HL-60 (cell line): ENCODE measurements around the gene OR10C1.

Experiments
- DNase-seq, 2 experiments: peaks; one replicate each; pipeline ENCODE4 v3.0.0-alpha.2; 2010 to 2020; ENCODE audit warnings: low read depth in 1 of 2, low spot score in 1 of 2
- H3K27ac ChIP-seq: fragments of 250-450 bp; sonication (Bioruptor Pico); replicated peaks from 2 replicates; pipeline ENCODE4 v1.5.1; 2020; ENCODE audit warnings: mild to moderate bottlenecking, moderate library complexity
- H3K27me3 ChIP-seq: fragments of 250-450 bp; sonication (Bioruptor Pico); 2 replicates; pipeline ENCODE4 v1.5.1; 2021; ENCODE audit warnings: mild to moderate bottlenecking, moderate library complexity; ENCODE audit not compliant: insufficient read depth, poor library complexity, severe bottlenecking
- H3K4me3 ChIP-seq: replicated peaks from 2 replicates; pipeline ENCODE4 v1.5.1; 2011; ENCODE audit warnings: mild to moderate bottlenecking, control low read depth, low read length; ENCODE audit not compliant: insufficient read depth
- CTCF ChIP-seq: IDR thresholded peaks from one replicate; pipeline ENCODE4 v1.5.1; 2011; ENCODE audit warnings: low read length, control low read depth, inconsistent platforms; ENCODE audit not compliant: insufficient read depth
- GABPA ChIP-seq: IDR thresholded peaks from 2 replicates; pipeline ENCODE4 v1.6.1; 2012; ENCODE audit warnings: low read depth
- POLR2AphosphoS5 ChIP-seq: IDR thresholded peaks from 2 replicates; pipeline ENCODE4 v1.6.1; 2012; ENCODE audit warnings: low read depth
- REST ChIP-seq: IDR thresholded peaks from 2 replicates; pipeline ENCODE4 v1.6.1; 2012; ENCODE audit warnings: low read depth; ENCODE audit not compliant: insufficient replicate concordance
- SPI1 ChIP-seq: IDR thresholded peaks from 2 replicates; pipeline ENCODE4 v1.6.1; 2012; ENCODE audit warnings: low read depth, mild to moderate bottlenecking, borderline replicate concordance

OR10C1 gene

GRCh38 chr6:29478740-29479139 lies 39.6 kb downstream of the OR10C1 start:
- DNase-seq: no peak
- Histone ChIP-seq H3K27ac (no peak overlapping the region), H3K27me3 (no peaks in the 10 kb centered on the region), H3K4me3 (no peak overlapping the region)
- no peak for TF ChIP-seq GABPA
- no peak for TF ChIP-seq SPI1
- no peak for TF ChIP-seq POLR2AphosphoS5

GRCh38 chr6:29479560-29479959 lies 40.5 kb downstream of the OR10C1 start:
- Histone ChIP-seq H3K4me3 (no peak overlapping the region), H3K27me3 (no peaks in the 10 kb centered on the region), H3K27ac (no peak overlapping the region)
- TF ChIP-seq GABPA (no peak), REST (no peak), CTCF (no peak), POLR2AphosphoS5 (no peak)
- no peak for DNase-seq

- DNase-seq: no peak
- no peaks in the 10 kb centered on the region for H3K27me3 ChIP-seq
- H3K4me3 ChIP-seq: no peak overlapping the region
- H3K27ac ChIP-seq: no peak overlapping the region
- TF ChIP-seq SPI1 (no peak), POLR2AphosphoS5 (no peak)
Observed at GRCh38 chr6:29483186-29483585, 44.1 kb downstream of the OR10C1 start.

- DNase-seq: no peak
- no peak for TF ChIP-seq GABPA
- no peak for TF ChIP-seq CTCF
- no peak for TF ChIP-seq POLR2AphosphoS5
- TF ChIP-seq REST: no peak
- no peak for TF ChIP-seq SPI1
- H3K27ac ChIP-seq: no peak overlapping the region
- H3K4me3 ChIP-seq: no peak overlapping the region
- no peaks in the 10 kb centered on the region for H3K27me3 ChIP-seq
Observed at GRCh38 chr6:29483735-29484134, 44.6 kb downstream of the OR10C1 start.

GRCh38 chr6:29486577-29486976 lies 47.5 kb downstream of the OR10C1 start:
- Histone ChIP-seq H3K4me3 (no peak overlapping the region), H3K27ac (no peak overlapping the region), H3K27me3 (no peaks in the 10 kb centered on the region)
- DNase-seq: no peak
- TF ChIP-seq CTCF (no peak), POLR2AphosphoS5 (no peak), SPI1 (no peak), REST (no peak), GABPA (no peak)
